Measurements from ENCODE around the gene TRAF7. TPM values are rescaled to one million over a fixed set of nuclear protein-coding genes. Genes with fewer than 3 reads are reported as not detected.
"Not testable (repeated sequence)": the region's sequence is repeated elsewhere in the genome, so short reads cannot be mapped to it uniquely, and the experiment has no call there.

TRAF7 gene
- total and polyA plus RNA-seq, 9 donors: 13.3 to 68.0 (median 45.5) TPM

GRCh38 chr16:2124694-2125444 is 30.7 kb upstream of the TRAF7 start:
- DNase-seq: peak; percentile 80 to 84 (median 82)
- intact Hi-C loops (cut with DNase I); H3K36me3 ChIP-seq; H3K27me3 ChIP-seq; H3K9me3 ChIP-seq: not testable (repeated sequence)
- H3K27ac ChIP-seq: peak overlapping the region; percentile 71 to 96
- peaks cover 26% of the 10 kb centered on the region for H3K4me1 ChIP-seq (ENCODE audit: insufficient read depth)
- 1 to 3% (median 2%) methylated on average over 33 to 37 of the region's 37 CpGs for WGBS, 3 donors
- peak; percentile 13 for TF ChIP-seq POLR2A (IDR thresholded peaks at IDR 0.05)
- peak overlapping the region; percentile 33 for H3K4me3 ChIP-seq

GRCh38 chr16:2125609-2126008 is 30.0 kb upstream of the TRAF7 start:
- intact Hi-C loops (cut with DNase I); H3K27me3 ChIP-seq; H3K36me3 ChIP-seq; H3K9me3 ChIP-seq: not testable (repeated sequence)
- H3K4me1 ChIP-seq (ENCODE audit: insufficient read depth): peaks cover 26% of the 10 kb centered on the region
- DNase-seq: peak in 4 of 5 donors; percentile 30 to 61 (median 54)
- peak overlapping the region; percentile 71 to 96 for H3K27ac ChIP-seq
- 15 to 25% (median 20%) methylated on average over 9 to 11 of the region's 11 CpGs for WGBS, 3 donors
- H3K4me3 ChIP-seq: peak overlapping the region; percentile 33

- Histone ChIP-seq H3K27ac (peak overlapping the region; percentile 71 to 96), H3K4me1 (ENCODE audit: insufficient read depth) (peaks cover 26% of the 10 kb centered on the region)
- intact Hi-C loops (cut with DNase I); H3K36me3 ChIP-seq; H3K4me3 ChIP-seq; H3K9me3 ChIP-seq; H3K27me3 ChIP-seq: not testable (repeated sequence)
- WGBS, 3 donors: 11 to 18% (median 13%) methylated on average over 19 to 21 of the region's 21 CpGs
- DNase-seq: peak in 4 of 5 donors; percentile 52 to 76 (median 66)
Observed at GRCh38 chr16:2126161-2126743, 29.3 kb upstream of the TRAF7 start.

GRCh38 chr16:2126928-2127556 is 28.5 kb upstream of the TRAF7 start:
- Histone ChIP-seq H3K27ac (peak overlapping the region; percentile 71 to 96), H3K4me1 (ENCODE audit: insufficient read depth) (peaks cover 23% of the 10 kb centered on the region)
- DNase-seq: peak; percentile 46 to 69 (median 62)
- H3K36me3 ChIP-seq; intact Hi-C loops (cut with DNase I); H3K27me3 ChIP-seq; H3K9me3 ChIP-seq; H3K4me3 ChIP-seq: not testable (repeated sequence)
- WGBS, 3 donors: 55 to 58% (median 57%) methylated on average over 22 to 31 of the region's 31 CpGs

GRCh38 chr16:2127630-2128280 is 27.8 kb upstream of the TRAF7 start:
- Histone ChIP-seq H3K27ac (peak overlapping the region in 1 of 2 donors; percentile 96), H3K4me1 (ENCODE audit: insufficient read depth) (peaks cover 23% of the 10 kb centered on the region)
- H3K9me3 ChIP-seq; H3K36me3 ChIP-seq; intact Hi-C loops (cut with DNase I); H3K27me3 ChIP-seq; H3K4me3 ChIP-seq: not testable (repeated sequence)
- 11 to 15% methylated on average over 3 of the region's 3 CpGs; no CpG with 5 or more reads in 1 of the 3 donors for WGBS, 3 donors
- DNase-seq: peak; percentile 67 to 71 (median 69)

GRCh38 chr16:2129251-2129650 is 26.3 kb upstream of the TRAF7 start:
- H3K27me3 ChIP-seq; intact Hi-C loops (cut with DNase I); H3K27ac ChIP-seq; H3K9me3 ChIP-seq; H3K36me3 ChIP-seq; H3K4me3 ChIP-seq: not testable (repeated sequence)
- H3K4me1 ChIP-seq (ENCODE audit: insufficient read depth): peaks cover 23% of the 10 kb centered on the region
- WGBS, 3 donors: 55 to 79% (median 67%) methylated on average over 9 to 10 of the region's 11 CpGs
- peak in 1 of 5 donors; percentile 43 for DNase-seq

GRCh38 chr16:2129890-2130447 is 25.6 kb upstream of the TRAF7 start:
- DNase-seq: peak in 1 of 5 donors; percentile 39
- intact Hi-C loops (cut with DNase I): loop anchor here in 1 of 4 donors (10.0 kb wide), 1 partner anchor 55 kb away; no protein-coding TSS in a partner anchor

GRCh38 chr16:2133797-2134196 is 21.8 kb upstream of the TRAF7 start:
- not testable (repeated sequence) for H3K4me1 ChIP-seq (ENCODE audit: insufficient read depth); H3K27me3 ChIP-seq; DNase-seq; H3K27ac ChIP-seq; H3K36me3 ChIP-seq; H3K9me3 ChIP-seq
- peak overlapping the region; percentile 16 for H3K4me3 ChIP-seq
- intact Hi-C loops (cut with DNase I): loop anchor here in 1 of 4 donors (10.0 kb wide), 1 partner anchor 59 kb away; no protein-coding TSS in a partner anchor
- WGBS, 3 donors: 17 to 50% (median 24%) methylated on average over 1 to 6 of the region's 12 CpGs

More at GRCh38 chr16:2129890-2130447, 25.6 kb upstream of the TRAF7 start:
- 39 to 44% (median 40%) methylated on average over 20 to 22 of the region's 22 CpGs for WGBS, 3 donors
- peaks cover 19% of the 10 kb centered on the region for H3K4me1 ChIP-seq (ENCODE audit: insufficient read depth)
- H3K27ac ChIP-seq: peak overlapping the region in 1 of 2 donors; percentile 5
- H3K36me3 ChIP-seq, H3K9me3 ChIP-seq, H3K27me3 ChIP-seq: not testable (repeated sequence)
- H3K4me3 ChIP-seq: peak overlapping the region; percentile 8

- not testable (repeated sequence) for H3K4me1 ChIP-seq (ENCODE audit: insufficient read depth); H3K27me3 ChIP-seq; H3K36me3 ChIP-seq; H3K9me3 ChIP-seq
- WGBS, 3 donors: 1 to 2% (median 1%) methylated on average over 14 to 37 of the region's 42 CpGs
- peak in 4 of 5 donors; percentile 34 to 71 (median 60) for DNase-seq
- Histone ChIP-seq H3K4me3 (peak overlapping the region; percentile 65), H3K27ac (peak overlapping the region in 1 of 2 donors; percentile 55)
- intact Hi-C loops (cut with DNase I): loop anchor here in 1 of 4 donors (10.0 kb wide), 1 partner anchor 60 kb away; no protein-coding TSS in a partner anchor
Observed at GRCh38 chr16:2135071-2135470, 20.5 kb upstream of the TRAF7 start.

All from ovary (tissue), 9 donors.